ENCODE data around the gene GPA33. TPM values are rescaled to one million over a fixed set of nuclear protein-coding genes. Genes with fewer than 3 reads are reported as not detected.

GPA33 gene
- polyA plus RNA-seq, 1 donor, result 1.1 TPM

DNA sequence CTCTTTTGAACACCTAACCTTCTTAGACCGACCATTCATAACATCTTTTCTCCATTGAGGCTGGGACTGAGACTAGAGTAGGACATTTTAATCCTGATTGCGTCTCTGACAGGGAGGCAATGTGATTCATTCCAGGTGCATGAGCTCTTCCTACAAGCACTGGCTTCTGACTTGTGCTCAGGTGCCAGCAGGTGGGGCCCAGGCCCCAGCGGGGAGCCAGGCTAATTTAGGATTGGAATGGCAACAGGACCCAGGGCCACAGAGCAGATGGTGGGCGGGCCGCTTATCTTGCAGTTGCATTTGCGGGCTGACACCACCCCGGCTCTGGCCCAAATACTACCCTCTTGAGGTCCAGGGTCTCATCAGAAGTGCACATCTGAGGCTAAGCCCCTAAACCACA is 4.1 kb downstream of the GPA33 start:
- DNase-seq, result no peak

DNA sequence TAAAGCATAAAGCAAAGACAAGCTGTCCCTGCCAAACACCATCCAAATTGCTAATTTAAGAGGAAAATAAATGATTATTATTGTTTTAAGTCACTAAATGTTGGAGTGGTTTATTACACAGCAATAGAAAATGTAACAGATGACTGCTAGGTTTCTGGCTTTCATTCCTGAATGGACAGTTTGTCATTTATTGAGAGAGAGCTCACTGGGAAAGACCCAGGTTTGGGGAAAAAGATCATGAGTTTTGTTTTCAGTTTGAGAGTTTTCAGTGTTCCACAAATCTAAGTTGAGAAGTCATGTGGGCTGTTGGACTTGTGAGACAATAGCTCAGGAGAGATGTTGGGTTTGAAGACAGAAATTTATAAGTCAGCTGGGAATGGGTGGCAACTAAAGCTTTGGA is 5.4 kb downstream of the GPA33 start:
- DNase-seq, result no peak

GRCh38 chr1:167083871-167084270 is 6.3 kb downstream of the GPA33 start:
- no peak for DNase-seq

DNA sequence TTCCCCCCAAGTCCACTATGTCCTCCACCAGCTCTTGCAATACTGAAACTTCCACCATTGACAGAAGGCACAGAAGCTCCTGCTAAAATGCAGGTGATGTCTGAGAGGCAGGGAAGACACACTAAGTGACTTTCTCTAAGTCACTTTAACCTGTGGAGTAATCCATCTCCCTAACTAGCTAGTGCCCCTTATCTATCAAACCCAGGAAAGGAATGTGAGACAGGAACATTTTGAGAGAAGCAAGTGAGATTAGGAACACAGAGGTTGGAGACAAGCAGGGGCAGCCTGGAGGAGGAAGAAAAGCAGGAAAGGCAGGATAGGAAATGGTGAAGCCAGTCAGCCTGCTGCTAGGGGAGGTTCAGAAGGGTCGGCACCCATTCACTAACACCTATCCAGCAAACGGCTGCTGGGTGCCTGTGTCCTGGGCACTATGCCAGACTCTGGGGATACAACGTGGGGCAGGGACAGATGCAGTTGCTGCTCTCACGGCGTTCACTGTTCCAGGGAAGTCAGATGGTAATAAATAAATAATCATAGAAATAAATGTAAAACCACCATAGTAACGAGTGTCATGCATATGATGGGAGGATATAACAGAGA is 7.0 kb downstream of the GPA33 start:
- no peak for DNase-seq

GRCh38 chr1:167082511-167083027 is 7.6 kb downstream of the GPA33 start:
- no peak for DNase-seq

DNA sequence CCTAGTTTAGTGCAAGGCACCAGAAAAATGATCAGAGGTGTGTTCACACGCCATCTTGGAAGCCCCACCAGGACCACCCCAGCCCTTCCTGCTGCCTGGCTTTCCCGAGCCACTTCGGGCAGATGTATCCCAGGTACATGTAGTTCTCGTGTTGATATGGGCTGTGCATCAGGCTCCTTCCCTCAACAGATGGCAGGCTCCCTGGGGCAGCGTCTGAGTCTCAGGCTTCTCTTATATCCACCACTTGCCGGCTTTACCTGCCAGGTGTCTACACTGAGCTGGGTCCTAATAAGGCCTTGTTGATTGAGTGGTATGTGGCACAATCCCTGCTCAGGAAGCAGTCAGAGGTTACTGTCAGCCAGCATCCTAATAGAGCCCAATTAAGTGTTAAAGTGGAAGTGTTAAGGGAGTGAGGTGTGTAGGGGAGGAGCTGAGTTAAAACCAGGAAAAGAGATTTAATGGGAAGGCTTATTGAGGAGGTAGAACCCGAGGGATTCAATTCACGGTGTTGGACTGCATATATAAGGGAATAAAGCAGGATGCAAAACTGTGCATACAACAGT is 8.5 kb downstream of the GPA33 start:
- no peak for DNase-seq

DNA sequence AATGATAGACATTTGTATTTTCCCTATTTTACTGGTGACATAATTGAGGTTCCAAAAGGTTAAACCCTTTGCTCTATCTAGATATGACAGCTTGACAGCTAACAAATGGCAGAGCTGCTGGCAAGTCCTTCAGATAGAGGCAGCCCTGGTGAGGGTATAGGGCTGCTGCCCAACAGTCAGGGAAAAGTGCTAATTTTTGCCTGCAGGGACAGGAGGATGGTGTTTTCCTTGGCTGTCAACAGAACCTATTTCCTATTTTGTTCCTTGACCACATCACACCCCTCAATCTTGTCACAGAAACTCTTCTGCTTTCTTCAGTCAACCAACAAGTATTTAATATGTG is 12.3 kb downstream of the GPA33 start:
- no peak for DNase-seq

GRCh38 chr1:167077128-167077867 is 12.9 kb downstream of the GPA33 start:
- no peak for DNase-seq

DNA sequence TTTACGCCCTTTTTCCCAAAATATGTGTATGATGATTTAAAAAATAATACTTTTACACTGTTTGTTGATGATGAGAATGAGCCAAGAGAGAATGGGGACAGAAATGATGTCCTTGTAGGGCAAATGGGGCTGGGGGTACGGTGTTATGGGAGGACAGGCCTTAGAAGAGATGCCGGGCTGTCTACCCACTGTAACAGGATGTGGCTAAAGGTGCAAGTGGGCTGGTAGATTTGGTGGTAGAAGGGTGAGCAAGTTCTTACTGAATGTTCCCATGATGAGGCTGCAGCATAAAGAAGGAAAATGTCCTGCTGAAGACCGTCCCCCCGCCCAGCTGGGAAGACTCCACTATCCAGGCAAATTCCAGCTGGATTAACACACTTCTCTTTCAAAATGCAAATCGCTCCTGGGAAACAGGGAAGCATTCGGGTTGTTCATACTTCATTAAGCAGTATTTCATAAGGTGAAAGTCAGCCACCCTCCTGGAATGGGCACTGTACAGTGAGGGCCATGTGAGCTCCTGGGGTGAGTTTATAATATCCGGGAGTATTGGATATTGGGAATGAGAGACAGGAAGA is 14.0 kb downstream of the GPA33 start:
- no peak for DNase-seq

- DNase-seq, result no peak
Measured at GRCh38 chr1:167071286-167071685, 18.9 kb downstream of the GPA33 start.

DNA sequence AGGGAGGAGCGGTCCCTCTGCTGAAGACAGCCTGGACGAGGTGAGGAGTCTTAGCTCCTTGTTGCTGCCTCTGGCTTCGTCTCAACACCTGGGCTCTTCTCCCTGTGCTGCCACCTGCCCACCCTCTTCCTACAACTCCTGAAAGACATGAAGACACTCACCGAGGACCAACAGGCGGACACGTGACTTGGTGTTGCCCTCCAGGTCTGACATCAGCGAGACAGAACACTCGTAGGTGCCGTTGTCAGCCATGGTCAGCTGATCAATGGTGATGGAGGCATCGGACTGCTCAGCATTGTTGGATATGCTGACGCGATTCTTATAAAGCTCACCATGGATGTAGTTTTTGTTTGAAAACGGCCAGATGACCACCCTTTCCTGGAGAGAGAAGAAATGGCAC is 21.4 kb downstream of the GPA33 start:
- DNase-seq, result no peak

DNA sequence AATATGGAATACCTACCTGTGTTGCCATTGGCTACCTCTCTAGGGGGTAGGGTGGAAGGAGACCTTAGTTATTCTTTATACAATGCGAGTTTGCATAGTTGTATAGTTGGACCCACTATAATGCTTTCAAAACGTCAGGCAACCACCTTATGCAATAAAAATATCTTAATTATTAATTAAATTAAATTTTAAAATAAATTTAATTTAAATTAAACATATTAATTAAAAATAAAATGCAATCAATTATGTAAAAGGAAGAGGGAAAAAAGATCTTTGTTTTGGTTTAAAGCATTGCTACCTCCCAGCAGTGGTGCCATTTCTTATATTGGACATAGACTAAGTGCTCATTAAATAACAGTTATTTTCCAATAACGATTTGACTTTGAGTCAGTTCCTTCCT is 22.3 kb downstream of the GPA33 start:
- no peak for DNase-seq

DNA sequence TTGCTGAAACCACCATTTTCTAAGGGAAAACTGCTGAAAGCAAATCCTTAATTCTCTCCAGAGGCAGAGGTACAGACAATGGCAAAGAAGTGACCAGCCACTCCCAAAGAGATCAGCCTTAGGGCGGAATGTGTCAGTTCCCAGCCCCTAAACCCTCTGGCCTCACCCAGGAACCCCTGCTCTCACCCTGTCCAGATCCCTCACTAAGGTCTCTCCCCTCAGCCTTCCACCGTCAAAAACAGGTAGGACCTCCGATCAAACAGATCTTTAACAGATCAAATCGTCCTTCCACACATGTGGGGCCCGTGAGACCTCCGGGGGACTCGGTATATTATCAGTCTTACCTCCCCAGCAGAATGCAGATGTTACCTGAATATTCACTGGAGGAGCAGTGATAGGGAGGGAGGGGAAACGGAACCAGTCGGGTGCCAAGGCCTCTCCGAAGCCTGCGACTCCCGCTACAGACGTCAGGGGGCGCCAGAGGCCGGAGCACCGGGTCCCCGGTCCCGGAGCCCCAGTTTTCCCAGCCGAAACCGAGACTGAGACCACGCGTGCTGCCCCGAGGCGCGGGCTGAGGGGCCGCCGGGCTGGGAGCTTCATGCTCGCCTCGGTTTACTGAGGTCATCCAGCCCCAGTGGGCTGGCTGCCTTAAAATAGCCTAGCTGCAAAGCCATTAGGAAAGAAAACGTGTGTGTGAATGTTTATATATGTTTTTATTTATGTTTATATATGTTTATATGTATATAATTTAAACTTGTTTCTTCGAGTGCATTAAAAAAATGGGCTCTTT is 23.6 kb downstream of the GPA33 start:
- peak; percentile 70 for DNase-seq

DNA sequence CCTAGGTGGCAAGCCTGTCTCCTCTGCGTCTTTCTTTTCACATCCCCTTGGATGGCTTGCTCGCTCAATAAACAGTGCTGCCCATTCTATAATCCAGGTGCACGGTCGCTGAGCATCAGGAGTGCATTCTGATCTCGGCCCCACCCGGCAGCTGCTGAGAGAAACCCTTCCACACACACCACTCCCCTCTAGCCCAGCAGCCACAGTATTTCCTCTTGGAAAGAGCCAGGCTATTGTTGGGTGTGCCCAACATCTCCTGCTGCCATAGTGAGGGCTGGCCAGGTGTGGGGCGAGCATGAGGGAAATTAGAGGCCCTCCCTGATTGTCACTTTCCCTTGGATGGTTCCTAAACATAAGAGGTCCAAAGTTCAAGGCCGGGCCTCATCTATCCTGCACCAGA is 24.7 kb downstream of the GPA33 start:
- no peak for DNase-seq

DNA sequence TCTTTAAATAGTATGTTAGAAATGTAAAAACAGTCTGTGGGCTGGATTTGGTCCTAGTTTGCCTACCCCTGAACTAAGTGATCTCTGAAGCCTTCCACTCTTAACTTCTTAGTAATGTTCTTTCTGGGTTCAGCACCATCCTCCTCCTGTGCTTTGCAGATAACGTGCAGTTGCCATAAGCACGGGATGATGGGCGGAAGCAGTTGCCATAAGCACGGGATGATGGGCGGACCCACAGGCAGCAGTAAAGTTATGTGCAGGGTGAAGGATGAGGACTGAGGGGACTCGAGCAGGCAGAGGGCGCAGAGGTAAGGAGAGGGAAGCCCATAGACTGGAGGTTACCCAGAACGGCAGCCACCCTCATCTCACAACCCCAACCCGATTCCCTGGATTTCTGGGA is 25.6 kb downstream of the GPA33 start:
- no peak for DNase-seq

- no peak for DNase-seq
Measured at GRCh38 chr1:167061073-167061464, 29.1 kb downstream of the GPA33 start.

- DNase-seq, result no peak
Measured at GRCh38 chr1:167060141-167061072, 29.8 kb downstream of the GPA33 start.

DNA sequence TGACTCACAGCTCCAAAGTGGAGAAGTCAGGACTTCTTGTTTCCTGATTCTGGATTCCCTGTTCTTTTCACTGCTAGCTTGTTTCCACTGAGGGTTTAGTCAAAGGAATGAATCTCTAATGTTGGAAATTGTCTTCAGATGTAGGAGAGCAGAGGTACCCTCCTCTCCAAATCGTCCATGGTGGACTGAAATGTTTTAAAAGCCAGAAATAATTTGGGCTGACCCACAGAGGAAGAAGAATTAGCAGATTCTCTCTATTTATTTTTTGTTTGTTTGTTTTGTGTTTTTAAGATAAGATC is 30.4 kb downstream of the GPA33 start:
- DNase-seq, result no peak

DNA sequence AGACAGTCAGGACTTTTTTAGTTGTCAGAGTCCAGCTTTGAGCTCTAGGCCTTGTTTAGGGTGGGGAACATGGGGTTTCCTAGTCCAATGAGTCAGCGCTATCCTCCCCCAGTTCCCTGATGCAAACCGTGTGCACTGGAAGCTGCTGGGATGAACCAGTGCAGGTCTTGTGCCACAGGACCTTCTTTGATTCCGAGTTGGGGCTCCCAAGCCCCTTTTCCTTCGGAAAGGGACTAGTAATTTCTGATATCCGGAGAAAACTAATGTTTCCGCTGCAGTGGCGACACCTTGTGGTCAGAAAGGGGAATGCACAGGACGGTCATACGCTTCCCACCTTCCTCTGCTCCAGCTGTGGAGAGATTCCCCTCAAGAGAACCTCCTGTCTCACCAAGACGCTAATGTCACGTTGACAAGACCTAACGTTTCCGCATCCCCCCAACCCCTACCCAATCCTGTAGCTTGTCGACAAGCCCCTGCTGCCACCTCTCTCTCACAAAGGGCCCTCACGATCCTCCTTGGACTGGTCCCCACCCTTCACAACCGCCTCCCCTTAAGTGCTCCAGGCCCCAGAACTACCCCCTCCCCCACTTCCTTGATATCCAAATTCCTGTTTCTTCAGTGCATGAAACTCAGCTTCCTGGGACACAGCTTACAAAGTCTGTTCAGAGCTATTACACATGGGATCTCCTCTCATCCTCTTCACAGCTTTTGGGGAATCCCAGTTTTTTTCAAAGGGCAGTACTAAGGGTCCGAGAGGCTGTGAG is 30.9 kb downstream of the GPA33 start:
- DNase-seq, result peak; percentile 65

GRCh38 chr1:167057241-167057688 is 32.9 kb downstream of the GPA33 start:
- peak; percentile 65 for DNase-seq
